ENCODE data around the gene KRTAP1-1. TPM values are rescaled to one million over a fixed set of nuclear protein-coding genes. Genes with fewer than 3 reads are reported as not detected.

The KRTAP1-1 gene
- polyA plus RNA-seq, 1 donor from 2014 or later: not detected

GRCh38 chr17:40996829-40997228, 44.4 kb downstream of the KRTAP1-1 start:
- H3K9me3 ChIP-seq (ENCODE audit: low read length): no peaks in the 10 kb centered on the region
- no peak overlapping the region for H2AFZ ChIP-seq (ENCODE audit: low read depth, low read length)
- no peaks in the 10 kb centered on the region for H3F3A ChIP-seq (ENCODE audit: insufficient read depth, low read length, poor library complexity, severe bottlenecking)
- no peak overlapping the region for H3K27ac ChIP-seq (ENCODE audit: low read length)
- H3K4me3 ChIP-seq (ENCODE audit: low read length): no peak overlapping the region
- no peaks in the 10 kb centered on the region for H4K20me1 ChIP-seq (ENCODE audit: insufficient read depth)
- H3K4me2 ChIP-seq (ENCODE audit: low read length): no peak overlapping the region
- TF ChIP-seq EP300 (conservative IDR thresholded peaks at IDR 0.05; ENCODE audit: poor library complexity, severe bottlenecking): no peak
- H3K36me3 ChIP-seq (ENCODE audit: insufficient read depth, low read length): no peaks in the 10 kb centered on the region
- no peaks in the 10 kb centered on the region for H3K27me3 ChIP-seq (ENCODE audit: insufficient read depth, low read depth, low read length)
- no peaks in the 10 kb centered on the region for H3K9me2 ChIP-seq (ENCODE audit: insufficient read depth, low read length)
- H3K79me2 ChIP-seq (replicated peaks; ENCODE audit: insufficient read depth, low read length): no peaks in the 10 kb centered on the region
- no peak overlapping the region for H3K9ac ChIP-seq (ENCODE audit: low read length)

- no peaks in the 10 kb centered on the region for H3K9me3 ChIP-seq (ENCODE audit: low read length)
- H3K27me3 ChIP-seq (ENCODE audit: insufficient read depth, low read depth, low read length): no peaks in the 10 kb centered on the region
- no peaks in the 10 kb centered on the region for H3F3A ChIP-seq (ENCODE audit: insufficient read depth, low read length, poor library complexity, severe bottlenecking)
- no peak overlapping the region for H3K4me3 ChIP-seq (ENCODE audit: low read length)
- no peaks in the 10 kb centered on the region for H3K79me2 ChIP-seq (replicated peaks; ENCODE audit: insufficient read depth, low read length)
- no peak overlapping the region for H3K27ac ChIP-seq (ENCODE audit: low read length)
- no peaks in the 10 kb centered on the region for H4K20me1 ChIP-seq (ENCODE audit: insufficient read depth)
- TF ChIP-seq TAF1 (IDR thresholded peaks at IDR 0.05; ENCODE audit: low read depth) (no peak), POLR2AphosphoS5 (IDR thresholded peaks at IDR 0.05) (no peak), EP300 (conservative IDR thresholded peaks at IDR 0.05; ENCODE audit: poor library complexity, severe bottlenecking) (no peak), EZH2 (IDR thresholded peaks at IDR 0.05; ENCODE audit: borderline replicate concordance, insufficient read depth, low read length, poor library complexity, severe bottlenecking) (no peak), CTCF (IDR thresholded peaks at IDR 0.05; ENCODE audit: poor library complexity, severe bottlenecking) (no peak), MXI1 (conservative IDR thresholded peaks at IDR 0.05; ENCODE audit: poor library complexity, severe bottlenecking) (no peak), REST (IDR thresholded peaks at IDR 0.05; ENCODE audit: borderline replicate concordance) (no peak), RAD21 (conservative IDR thresholded peaks at IDR 0.05) (no peak), SMC3 (conservative IDR thresholded peaks at IDR 0.05; ENCODE audit: poor library complexity) (no peak)
- no peaks in the 10 kb centered on the region for H3K9me2 ChIP-seq (ENCODE audit: insufficient read depth, low read length)
- no peak overlapping the region for H3K4me2 ChIP-seq (ENCODE audit: low read length)
- no peak overlapping the region for H2AFZ ChIP-seq (ENCODE audit: low read depth, low read length)
- H3K36me3 ChIP-seq (ENCODE audit: insufficient read depth, low read length): no peaks in the 10 kb centered on the region
- H3K9ac ChIP-seq (ENCODE audit: low read length): no peak overlapping the region
Measured at GRCh38 chr17:40995116-40995515, 46.1 kb downstream of the KRTAP1-1 start.

- no peaks in the 10 kb centered on the region for H4K20me1 ChIP-seq (ENCODE audit: insufficient read depth)
- H3K9me2 ChIP-seq (ENCODE audit: insufficient read depth, low read length): no peaks in the 10 kb centered on the region
- no peaks in the 10 kb centered on the region for H3K79me2 ChIP-seq (replicated peaks; ENCODE audit: insufficient read depth, low read length)
- H3K4me3 ChIP-seq (ENCODE audit: low read length): no peak within 1 kb of the TSS
- no peaks in the 10 kb centered on the region for H3K36me3 ChIP-seq (ENCODE audit: insufficient read depth, low read length)
- H3K27me3 ChIP-seq (ENCODE audit: insufficient read depth, low read depth, low read length): no peaks in the 10 kb centered on the region
- H3K27ac ChIP-seq (ENCODE audit: low read length): no peak within 1 kb of the TSS
- TF ChIP-seq RAD21 (conservative IDR thresholded peaks at IDR 0.05): no peak
- no peak for TF ChIP-seq EZH2 (IDR thresholded peaks at IDR 0.05; ENCODE audit: borderline replicate concordance, insufficient read depth, low read length, poor library complexity, severe bottlenecking)
- TF ChIP-seq MXI1 (conservative IDR thresholded peaks at IDR 0.05; ENCODE audit: poor library complexity, severe bottlenecking): no peak
- H3K9ac ChIP-seq (ENCODE audit: low read length): no peak within 1 kb of the TSS
- H3K4me2 ChIP-seq (ENCODE audit: low read length): no peak within 1 kb of the TSS
- no peaks in the 10 kb centered on the region for H3F3A ChIP-seq (ENCODE audit: insufficient read depth, low read length, poor library complexity, severe bottlenecking)
- H2AFZ ChIP-seq (ENCODE audit: low read depth, low read length): no peak within 1 kb of the TSS
- no peaks in the 10 kb centered on the region for H3K9me3 ChIP-seq (ENCODE audit: low read length)
Measured at GRCh38 chr17:40993839-40994238, 47.4 kb downstream of the KRTAP1-1 start, which contains the start of gene KRTAP3-3. KRTAP3-3 (minus strand) TSS chr17:40994164; CDS start chr17:40994097, 67 bp downstream.
